Hepatocyte (in vitro differentiated cells): Measurements from ENCODE around the gene HOXC6.

Source experiments
- EZH2 ChIP-seq: fragments of 200-600 bp; sonication (generic); IDR thresholded peaks from 2 replicates; pipeline ENCODE4 v1.6.1; 2016; ENCODE audit warnings: antibody characterized with exemption, mild to moderate bottlenecking, borderline replicate concordance
- TF ChIP-seq, protein P1 (sequence below): fragments of 200-600 bp; sonication (generic); IDR thresholded peaks from 2 replicates; pipeline ENCODE4 v1.5.1; 2016; ENCODE audit warnings: antibody characterized with exemption, mild to moderate bottlenecking; ENCODE audit not compliant: poor library complexity

DNA sequence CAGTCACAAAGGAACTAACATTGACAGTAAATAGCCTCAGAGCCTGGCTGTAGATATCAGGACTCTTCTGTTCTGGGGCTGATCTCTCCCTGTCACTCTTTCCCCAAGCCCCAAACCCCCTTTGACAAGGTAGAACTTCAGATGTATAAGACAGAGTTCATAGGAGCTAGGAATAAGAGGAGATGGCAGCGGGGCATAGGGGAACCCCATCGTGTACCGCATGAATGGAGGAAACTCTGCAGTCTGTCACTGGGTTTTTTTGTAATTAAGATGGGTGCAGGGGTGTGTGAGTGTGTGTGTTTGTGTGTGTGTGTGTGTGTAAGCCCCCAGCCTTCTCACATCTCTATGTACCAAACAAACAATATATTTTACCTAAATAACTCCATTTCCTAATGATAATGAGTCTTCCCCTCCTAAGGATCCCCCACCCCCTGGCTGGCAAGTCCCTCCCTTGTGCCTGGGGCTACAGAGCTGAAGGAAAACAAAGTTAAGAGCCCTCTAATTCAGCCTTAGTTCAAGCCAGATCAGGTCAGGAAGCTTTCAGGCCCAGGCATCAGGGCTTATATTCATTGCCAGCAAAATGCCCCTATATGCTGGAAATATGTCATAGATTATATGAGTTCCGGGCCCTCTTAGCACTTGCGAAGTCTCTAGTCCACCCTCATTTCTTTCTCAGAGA, 16.3 kb downstream of the HOXC6 start:
- TF ChIP-seq, protein P1, sequence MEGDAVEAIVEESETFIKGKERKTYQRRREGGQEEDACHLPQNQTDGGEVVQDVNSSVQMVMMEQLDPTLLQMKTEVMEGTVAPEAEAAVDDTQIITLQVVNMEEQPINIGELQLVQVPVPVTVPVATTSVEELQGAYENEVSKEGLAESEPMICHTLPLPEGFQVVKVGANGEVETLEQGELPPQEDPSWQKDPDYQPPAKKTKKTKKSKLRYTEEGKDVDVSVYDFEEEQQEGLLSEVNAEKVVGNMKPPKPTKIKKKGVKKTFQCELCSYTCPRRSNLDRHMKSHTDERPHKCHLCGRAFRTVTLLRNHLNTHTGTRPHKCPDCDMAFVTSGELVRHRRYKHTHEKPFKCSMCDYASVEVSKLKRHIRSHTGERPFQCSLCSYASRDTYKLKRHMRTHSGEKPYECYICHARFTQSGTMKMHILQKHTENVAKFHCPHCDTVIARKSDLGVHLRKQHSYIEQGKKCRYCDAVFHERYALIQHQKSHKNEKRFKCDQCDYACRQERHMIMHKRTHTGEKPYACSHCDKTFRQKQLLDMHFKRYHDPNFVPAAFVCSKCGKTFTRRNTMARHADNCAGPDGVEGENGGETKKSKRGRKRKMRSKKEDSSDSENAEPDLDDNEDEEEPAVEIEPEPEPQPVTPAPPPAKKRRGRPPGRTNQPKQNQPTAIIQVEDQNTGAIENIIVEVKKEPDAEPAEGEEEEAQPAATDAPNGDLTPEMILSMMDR: no peak
- no peak for TF ChIP-seq EZH2
